ENCODE data around the gene USP13.
"Not testable (repeated sequence)": the region's sequence is repeated elsewhere in the genome, so short reads cannot be mapped to it uniquely, and the experiment has no call there.

USP13 gene

DNA sequence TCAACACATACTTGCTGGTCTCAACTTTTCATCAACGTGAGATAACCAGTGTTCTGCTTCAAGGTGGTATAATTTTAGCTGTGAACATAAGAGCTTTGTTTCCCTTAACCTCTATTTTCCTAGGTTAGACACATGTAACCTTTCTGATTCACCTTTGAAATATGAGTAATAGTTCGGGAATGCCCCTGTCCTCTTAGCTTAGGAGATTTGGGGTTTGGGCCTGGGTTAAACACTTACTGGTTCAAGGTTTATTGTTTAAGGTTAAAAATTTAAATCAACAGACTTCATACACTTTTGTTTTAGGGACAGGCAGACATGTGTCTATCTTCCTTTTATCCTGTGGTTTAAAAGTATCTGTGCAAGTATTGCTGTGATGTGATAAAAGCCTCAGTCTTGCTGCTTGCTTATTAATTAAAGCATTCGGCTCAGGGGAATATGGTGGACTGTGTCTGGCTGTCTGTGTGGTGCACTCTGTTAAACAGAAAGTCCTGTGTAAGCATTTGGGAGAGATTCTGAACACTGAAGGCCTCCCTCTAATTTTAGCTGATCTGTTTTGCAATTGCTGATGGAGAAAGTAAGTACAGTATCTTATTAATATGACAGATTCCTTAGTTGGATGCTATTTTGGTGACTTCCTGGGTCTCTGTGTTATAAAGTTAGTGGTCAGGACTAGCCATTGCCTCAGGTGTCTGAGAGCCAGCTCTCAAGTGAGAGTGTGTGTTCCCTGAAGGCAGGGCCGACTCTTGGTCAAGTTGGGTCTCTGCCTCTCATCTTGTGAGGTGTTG lies 81.8 kb downstream of the USP13 start:
- no peak for DNase-seq (ENCODE audit: low read depth in 3 of 3)

DNA sequence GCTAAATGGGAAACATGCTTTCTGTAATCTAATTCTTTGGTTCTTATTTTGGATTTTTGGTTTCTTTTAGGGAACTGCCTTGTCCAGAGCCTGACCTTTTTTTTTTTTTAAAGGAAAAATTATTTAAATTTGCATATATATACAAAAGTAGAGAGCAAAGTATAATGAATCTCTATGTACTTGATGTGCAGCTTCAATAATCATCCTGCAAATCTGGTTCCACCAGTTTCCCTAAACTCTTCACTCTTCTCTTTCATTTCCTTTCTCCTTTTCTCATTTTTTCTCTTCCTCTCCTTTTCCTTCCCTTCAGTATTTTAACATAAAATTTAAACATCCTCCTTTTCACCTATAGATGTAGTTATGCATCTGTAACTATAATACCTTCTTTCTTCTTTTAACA lies 82.5 kb downstream of the USP13 start:
- no peak for DNase-seq (ENCODE audit: low read depth in 3 of 3)

DNA sequence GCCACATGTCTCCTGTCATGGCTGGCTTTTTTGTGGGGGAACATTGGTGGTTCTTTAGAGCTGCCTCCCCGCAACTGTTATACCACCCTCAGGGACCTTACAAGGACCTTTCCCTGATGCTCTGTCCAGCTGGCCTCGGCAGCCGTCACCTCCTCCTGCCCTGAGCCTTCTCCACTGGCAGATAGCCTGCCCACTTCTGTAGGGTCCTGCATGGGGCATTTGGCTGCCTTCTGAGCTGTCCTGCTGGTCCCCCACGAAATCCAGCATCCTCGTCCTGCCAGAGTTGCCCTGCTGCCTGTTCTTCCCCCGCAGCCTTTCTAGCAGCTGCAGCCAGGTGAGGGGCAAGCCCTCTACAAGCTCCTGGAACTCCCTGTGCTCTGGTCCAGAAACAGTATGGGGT lies 86.2 kb downstream of the USP13 start:
- DNase-seq (ENCODE audit: low read depth in 3 of 3), result no peak

DNA sequence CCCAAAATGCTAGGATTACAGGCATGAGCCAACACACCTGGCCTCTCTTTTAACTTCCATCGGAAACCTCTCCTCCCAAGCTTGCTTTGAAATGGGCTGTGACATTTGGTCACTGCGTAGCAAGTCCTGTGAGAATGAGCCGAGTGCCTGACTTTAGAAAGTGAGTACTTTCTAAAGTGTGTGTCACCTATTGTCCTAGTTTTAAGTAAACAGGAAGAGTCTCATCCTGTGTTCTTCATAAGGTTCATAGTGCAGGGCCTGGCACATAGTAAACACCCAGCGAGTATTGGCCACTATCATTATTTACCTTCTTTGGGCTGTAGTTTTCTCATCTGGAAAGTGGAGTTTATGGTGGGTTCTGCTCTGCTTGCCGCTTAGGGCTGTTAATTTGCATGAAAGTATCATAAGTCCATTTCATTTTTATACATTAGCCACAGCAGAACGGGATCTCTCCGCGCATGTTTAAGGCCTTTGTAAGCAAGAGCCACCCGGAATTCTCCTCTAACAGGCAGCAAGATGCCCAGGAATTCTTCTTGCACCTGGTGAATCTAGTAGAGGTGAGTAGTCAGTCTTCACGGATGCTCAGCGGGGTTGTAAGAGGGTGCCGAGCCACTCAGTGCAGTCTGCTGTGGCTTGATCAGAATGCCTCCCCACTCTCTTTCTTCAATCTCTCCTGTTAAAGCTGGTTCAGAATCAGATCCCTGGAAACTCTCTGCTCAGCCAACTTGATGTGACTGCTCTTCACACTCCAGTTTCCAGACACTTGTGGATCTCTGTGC lies 87.2 kb downstream of the USP13 start:
- DNase-seq (ENCODE audit: low read depth in 3 of 3), result no peak

DNA sequence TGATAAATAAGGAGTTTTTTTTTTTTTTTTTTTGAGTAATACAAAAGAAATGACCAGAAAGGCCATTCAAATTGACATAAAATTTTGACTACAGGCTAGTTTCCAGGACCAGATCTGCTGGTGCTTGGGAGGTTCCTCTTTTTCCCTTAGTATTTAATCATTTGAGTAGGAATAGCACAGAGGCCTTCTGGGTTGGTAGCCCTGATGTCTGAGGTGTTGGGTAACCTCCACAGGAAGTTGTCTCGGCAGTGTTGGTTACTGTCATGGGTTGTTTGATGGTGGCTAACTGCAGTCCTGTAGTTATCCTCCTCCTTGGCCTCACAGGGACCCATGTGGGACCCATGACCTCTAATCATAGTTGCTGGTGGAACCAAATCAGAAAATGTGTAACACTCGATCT lies 91.1 kb downstream of the USP13 start:
- DNase-seq (ENCODE audit: low read depth in 3 of 3), result no peak

DNA sequence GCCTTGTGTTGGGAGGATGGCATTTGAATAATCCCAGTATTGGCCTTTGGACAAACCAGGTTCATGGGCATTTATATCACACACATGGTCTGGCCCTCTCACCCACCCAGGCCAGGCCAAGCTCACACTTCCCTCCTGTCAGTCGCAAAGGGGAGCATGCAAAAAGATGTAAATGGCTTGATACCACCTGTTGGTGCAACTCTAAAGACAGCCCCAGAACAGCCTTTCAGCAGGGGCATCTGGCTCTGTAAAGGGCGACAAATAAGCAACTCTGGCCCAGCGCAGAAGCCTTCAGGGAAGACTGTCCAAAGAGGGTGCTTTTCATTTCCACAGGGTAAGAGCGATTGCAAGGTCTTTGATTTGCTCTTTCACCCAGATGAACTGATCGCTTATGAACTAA lies 91.8 kb downstream of the USP13 start:
- no peak for DNase-seq (ENCODE audit: low read depth in 3 of 3)

DNA sequence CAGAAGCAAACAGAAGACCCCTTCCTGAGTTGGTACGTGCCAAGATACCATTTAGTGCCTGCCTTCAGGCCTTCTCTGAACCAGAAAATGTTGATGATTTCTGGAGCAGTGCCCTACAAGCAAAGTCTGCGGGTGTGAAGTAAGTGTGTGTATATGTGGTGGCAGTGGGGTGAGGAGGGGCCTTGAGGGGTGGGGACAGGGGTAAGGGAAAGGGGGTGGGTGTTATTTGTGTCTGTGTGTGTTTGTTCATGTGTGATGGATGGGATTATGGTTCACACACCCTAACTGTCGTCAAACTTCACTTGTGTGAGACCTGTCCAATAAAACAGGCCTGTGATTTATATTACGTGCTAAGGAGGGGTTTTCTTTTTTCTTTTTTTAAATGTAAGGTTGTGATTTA lies 92.2 kb downstream of the USP13 start:
- DNase-seq (ENCODE audit: low read depth in 3 of 3), result no peak

DNA sequence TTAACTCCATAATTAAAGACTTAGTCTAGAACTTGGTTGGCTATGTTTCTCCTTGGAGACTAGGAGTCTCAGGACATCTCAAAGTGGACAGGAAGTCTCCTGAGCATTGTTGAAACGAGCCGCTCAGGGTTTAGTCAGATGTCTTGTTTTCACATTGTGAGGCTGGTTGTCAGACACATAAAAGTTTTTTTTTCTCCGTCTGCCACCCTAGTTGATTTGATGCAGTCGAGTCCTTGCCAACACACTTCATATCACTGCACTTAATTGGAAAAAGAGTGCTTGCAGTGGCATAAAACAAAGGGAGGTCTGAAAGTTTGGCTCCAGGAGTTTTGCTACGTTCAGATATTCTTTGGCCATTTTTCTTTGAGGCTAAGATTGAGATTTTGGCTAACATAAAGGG lies 92.9 kb downstream of the USP13 start:
- DNase-seq (ENCODE audit: low read depth in 3 of 3), result no peak

DNA sequence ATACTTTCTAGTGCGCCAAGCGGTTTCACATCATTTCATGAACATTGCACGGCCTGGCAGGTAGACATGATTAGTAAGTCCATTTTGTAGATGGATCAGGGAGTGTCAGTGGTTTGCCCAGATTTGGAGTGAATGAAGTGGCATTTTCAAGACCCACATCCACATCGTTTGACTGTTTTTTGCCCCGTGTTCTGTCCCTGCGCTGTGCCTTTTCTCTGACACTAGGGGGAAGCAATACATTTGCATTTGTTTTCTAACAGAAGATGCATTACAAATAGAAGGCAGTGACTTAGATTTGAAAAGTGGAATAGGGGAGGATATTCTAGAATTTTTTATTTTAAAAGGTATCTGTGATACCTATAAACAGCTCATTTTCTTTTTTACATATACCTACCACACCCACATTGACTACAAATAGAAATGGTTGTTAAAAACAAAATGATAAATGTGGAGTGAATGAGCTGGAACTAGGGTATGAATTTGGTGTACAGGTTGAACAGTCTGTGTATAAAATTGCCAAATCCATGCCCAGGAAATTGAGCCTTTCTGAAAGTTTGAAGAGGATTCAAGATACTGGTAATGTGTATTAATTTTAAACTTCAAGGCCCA lies 98.0 kb downstream of the USP13 start:
- no peak for DNase-seq (ENCODE audit: low read depth in 3 of 3)

DNA sequence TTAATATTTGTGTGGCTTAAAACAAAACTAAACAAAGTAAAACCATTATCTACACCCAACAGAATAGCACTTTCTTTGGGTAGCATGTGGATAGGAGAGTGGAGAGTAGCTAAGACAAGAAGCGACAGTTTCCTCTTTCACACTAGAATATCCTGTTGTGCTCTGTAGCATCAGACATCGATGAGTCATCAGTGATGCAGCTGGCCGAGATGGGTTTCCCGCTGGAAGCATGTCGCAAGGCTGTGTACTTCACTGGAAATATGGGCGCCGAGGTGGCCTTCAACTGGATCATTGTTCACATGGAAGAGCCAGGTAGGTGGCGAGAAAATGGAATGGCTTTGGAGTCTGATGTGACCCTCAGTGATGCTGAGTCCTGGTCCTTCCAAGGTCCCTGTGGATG lies 108.1 kb downstream of the USP13 start:
- no peak for DNase-seq (ENCODE audit: low read depth in 3 of 3)

DNA sequence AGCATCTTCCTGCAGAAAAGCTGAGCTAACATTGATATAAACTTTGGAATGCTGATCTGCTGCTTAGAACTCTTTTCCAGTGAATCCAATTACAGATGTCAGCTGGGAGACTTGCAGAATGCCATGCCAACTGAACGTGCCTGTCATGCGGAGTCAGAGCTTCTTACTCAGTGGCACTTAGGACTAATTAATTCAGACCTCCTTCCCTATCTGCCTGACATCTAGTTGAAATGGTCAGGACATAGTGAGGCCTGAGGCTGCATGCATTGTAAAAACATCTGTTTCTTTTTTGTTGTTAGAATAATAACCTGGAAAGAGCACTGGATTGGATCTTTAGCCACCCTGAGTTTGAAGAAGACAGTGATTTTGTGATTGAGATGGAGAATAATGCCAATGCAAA lies 112.6 kb downstream of the USP13 start:
- DNase-seq (ENCODE audit: low read depth in 3 of 3), result no peak

DNA sequence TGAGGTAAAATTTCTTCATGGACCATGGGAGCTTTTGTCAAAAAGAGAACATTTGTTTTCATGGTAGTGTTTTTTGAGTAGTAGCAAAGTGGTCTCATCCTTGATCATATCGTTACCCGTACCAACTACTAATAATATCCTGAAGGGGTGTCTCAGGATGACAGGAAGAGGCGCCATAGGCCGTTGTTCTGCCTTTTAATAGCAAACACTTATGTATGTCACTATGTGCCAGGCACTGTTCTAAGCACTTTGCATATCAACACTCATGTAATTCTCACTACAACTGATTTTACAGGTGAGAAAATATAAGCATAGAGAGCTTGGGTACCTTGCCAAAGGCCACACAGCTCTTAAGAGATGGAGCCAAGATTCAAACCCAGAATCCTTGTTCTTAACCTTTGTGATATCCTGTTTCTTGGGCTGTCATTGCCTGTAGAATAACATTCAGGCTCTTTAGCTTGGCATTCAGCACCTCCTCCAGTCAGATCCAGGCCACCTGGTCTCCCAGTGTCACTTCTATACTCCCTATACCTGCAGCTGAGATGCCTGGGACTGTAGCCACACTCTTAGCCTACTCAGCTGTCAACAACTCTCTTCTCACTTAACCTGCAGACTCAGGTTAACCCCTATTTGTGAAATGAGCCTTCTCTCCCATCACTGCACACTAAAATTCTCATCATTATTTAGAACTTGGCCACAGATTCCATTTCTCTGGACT lies 113.7 kb downstream of the USP13 start:
- no peak for DNase-seq (ENCODE audit: low read depth in 3 of 3)

DNA sequence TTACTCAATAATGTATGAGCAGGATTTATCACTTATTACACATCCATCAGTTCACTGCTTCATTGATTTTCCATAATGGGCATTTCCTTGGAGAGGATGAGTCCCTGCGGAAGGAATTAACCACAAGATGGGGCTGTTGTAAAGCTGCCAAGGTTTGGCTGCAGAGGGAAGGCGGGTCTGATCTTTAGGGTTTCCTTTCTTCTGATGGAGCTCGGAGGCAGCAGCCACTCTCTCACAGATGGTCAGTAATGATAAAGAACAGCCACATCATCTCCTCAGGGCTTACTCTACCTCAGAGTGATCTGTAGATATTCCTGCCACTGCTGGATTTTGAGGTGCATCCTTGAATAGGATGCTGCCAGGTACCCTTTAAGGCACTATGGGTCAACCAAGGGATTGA lies 115.2 kb downstream of the USP13 start:
- DNase-seq (ENCODE audit: low read depth in 3 of 3), result no peak

DNA sequence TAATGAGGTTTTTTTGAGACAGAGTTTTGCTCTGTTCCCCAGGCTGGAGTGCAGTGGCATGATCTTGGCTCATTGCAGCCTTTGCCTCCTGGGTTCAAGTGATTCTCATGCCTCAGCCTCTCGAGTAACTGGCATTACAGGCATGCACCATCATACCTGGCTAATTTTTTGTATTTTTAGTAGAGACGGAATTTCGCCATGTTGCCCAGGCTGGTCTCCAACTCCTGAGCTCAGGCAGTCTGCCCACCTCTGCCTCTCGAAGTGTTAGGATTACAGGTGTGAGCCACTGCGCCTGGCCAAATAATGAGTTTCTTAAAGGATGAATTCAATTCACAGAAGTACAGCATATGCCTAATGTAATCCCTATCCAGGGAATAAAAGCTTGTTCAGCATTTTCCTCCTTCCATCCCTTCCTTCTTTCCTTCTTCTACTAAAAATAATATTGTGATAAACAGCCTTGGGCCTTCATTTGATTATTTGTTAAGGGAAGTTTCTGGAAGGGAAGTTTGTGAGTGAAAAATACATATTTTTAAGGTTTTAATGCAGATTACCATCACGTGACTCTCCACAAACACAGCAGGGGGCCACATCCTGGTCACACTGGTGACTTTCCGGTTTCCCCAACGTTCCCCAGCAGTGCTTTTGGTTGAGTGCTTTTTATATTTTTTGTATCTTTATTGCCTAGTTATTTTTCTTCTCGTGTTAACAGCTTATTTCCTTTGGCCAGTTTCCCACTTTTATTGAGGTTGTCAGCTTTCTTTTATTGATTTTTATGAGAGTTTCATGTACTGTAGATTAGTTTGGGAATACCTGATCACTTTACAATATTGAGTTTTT lies 116.8 kb downstream of the USP13 start:
- no peak for DNase-seq (ENCODE audit: low read depth in 3 of 3)

DNA sequence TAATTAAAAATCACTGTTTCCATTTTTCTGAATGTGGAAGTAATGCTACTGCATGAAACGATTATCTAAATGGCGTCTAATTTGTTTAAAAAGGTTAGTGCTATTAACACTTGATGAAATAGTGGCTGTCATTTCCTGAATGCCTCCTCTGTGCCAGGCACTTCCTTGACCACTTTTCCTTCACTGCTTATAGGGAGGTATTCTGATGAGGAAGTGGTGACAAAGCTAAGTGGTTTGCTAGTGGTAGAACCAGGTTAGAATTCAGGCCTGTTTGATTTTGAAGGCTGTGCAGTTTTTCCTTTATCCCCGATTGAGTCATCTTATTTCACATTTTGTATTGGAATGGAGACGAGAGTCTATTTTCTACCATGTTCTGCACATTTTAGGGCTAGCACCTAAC lies 119.0 kb downstream of the USP13 start:
- DNase-seq (ENCODE audit: low read depth in 3 of 3), result no peak

DNA sequence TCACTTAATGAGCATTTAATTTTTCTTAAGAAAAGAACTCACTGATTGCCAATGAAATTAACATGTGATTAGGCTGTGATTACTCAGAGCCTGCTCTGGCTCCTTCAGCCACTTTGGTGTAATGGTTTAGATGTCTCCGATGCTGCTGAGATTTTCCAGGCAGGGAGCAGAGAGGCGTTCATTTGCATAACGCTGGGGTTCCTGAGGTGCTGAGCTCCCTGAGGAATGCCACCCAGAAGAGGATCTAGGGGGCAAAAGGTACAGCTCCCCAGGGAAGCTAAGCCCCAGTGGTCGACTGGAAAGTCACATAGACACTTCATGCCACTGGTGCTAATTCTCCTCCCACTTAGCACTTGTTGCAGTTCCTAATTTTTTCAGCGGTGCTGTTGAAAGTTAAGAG lies 119.5 kb downstream of the USP13 start:
- no peak for DNase-seq (ENCODE audit: low read depth in 3 of 3)

DNA sequence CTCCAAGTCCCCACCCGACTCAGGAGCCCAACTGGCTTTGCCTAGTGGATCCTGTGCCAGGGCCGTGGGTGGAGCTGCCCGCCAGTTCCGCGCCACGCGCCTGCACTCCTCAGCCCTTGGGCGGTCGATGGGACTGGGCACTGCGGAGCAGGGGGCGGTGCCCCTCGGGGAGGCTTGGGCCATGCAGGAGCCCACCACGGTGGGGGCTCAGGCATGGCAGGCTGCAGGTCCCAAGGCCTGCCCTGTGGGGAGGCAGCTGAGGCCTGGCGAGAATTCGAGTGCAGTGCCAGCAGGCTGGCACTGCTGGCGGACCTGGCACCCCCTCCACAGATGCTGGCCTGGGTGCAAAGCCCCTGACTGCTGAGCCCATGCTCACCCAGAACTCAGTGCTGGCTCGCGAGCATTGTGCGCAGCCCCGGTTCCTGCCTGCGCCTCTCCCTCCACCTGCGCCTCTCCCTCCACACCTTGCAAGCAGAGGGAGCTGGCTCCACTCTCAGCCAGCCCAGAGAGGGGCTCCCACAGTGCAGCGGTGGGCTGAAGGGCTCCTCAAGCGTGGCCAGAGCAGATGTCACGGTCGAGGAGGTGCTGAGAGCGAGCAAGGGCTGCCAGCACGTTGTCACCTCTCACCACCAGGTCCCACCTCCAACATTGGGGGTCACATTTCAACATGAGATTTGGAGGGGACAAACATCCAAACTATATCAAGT lies 122.7 kb downstream of the USP13 start:
- DNase-seq (ENCODE audit: low read depth in 3 of 3), result no peak

DNA sequence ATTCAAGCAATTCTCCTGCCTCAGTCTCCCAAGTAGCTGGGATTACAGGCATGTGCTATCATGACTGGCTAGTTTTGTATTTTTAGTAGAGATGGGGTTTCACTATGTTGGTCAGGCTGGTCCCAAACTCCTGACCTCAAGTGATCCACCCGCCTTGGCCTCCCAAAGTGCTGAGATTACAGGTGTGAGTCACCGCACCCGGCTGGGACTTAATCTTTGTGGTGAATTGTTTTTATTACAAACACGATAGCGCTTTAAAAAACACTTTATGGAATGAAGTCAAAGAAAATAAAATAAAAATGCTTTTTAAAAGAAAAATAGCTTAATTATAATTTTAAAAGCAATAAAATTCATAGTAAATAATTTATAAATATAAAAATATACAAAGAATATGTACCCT lies 130.0 kb downstream of the USP13 start:
- not testable (repeated sequence) for DNase-seq (ENCODE audit: low read depth in 3 of 3)

DNA sequence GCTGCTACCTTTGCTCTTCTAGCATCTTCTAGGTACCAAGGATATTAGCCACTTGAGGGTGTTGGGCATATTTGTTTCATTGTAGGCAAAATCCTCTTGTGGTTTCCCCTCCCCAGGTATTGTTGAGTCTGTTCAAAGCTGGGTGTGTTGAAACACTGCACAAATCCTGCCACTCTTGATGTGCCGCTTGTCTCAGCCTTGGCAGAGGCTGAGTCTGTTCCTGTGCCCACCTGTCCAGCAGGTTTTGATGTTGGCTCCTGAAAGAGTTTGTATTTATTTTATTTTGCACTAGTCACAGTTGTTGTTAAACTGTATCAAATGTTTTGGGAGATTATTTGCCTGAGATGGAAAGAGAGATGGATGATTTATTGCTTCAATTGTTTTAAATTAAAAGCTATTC lies 136.2 kb downstream of the USP13 start:
- DNase-seq (ENCODE audit: low read depth in 3 of 3), result no peak

DNA sequence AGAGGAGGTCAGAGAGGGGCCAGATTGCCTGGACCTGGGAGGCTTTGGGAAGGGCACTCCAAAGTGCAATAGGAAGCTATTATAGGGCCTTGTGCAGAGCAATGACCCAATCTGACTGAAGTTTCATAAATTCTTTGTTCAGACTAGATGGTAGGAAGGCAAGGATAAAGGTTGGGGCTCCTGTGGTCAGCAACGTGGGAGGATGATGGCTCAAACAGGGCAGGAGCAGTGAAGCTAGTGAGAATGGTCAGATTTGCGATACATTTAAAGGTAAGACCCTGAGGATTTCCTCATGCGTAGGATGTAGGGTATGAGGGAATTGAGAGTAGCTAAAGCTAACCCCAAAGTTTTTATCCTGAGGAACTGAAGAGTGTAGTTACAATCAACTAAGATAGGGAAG lies 139.0 kb downstream of the USP13 start:
- no peak for DNase-seq (ENCODE audit: low read depth in 3 of 3)

DNA sequence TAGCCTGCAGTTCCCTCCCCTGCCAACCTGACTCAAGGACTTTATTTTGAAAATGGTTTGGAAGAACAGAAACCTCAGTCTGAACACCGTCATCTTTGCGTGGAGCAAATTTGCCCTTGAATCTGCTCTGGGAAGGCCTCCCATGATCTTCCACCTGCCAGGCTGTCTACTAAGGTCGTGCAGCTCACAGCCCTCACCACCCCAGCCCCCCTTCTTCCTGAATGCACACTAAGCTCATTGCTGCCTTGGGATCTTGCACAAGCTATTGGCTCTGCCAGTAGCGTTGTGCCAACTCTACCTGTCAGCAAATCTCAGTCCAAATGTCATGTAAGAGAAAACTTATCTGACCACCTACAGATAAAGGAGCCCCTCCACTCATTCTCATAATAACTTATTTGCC lies 141.5 kb downstream of the USP13 start:
- no peak for DNase-seq (ENCODE audit: low read depth in 3 of 3)
